Cardiac septum (tissue), 1 donor: Measurements from ENCODE around the gene KTN1. TPM values are rescaled to one million over a fixed set of nuclear protein-coding genes. Genes with fewer than 3 reads are reported as not detected.

Experiments used
- DNase-seq: peaks from one replicate; pipeline ENCODE4 v3.0.0-alpha.2; 2020; ENCODE audit warnings: low spot score
- intact Hi-C: fragments of 100-400 bp; cut with DNase I; formaldehyde crosslinking; loops from one replicate; pipeline ENCODE4 v1.14.0; 2022
- total RNA-seq: library from RNA; stranded (reverse); fragmentation: NEBNext Ultra II Directional; extraction: Animal tissue kit (Norgen Biotek cat#: 25700); gene quantifications from one replicate; pipeline ENCODE4 v1.2.1, GENCODE V29; 2021
- donor health status: DM: no; HTN: no; CAD: no.

Gene KTN1
- total RNA-seq, 1 donor from 2014 or later, result 247 TPM

DNA sequence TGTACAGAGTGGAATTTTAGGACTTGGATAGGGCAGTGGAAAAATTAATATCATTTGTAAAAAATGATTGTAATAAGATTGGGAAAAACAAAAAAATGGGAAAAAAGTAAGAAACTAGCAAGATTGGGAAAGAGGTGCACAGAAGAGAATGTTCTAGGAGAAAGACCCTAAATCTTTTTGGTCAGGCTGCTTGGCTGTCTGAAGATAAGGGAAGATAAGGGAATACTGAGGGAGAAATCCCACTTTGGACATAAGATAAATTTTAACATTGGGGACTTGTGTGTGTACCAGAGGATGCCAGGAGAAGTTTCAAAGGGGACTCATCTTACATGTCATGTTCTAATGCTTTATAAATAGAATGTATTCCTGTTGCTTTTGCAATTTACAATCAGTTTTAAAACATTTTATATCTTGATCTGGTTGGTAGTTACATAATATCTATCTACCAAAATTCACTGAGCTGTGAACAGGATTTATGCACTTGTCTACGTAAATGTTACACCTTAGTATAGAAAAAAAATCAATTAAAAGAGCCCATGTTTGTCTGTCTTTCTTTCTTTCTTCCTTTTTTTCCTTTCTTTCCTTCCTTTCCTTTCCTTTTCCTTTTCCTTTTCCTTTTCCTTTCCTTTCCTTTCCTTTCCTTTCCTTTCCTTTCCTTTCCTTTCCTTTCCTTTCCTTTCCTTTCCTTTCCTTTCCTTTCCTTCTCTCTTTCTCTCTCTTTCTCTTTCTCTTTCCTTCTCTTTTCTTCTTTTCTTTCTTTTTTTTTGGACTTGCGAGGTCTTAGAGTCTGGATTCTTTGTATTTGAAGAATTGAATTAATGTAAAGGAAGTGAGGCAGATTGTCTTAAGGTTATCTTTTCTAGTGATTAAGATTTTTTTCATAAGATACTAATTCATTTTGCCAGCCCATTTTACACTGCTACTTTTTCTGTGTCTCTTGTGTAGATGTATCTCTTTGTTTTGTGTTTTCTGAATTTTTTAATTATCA is 66.1 kb downstream of the KTN1 start:
- intact Hi-C loops, result no loop called here
- DNase-seq, result no peak

GRCh38 chr14:55650992-55651391 is 71.0 kb downstream of the KTN1 start:
- DNase-seq, result no peak
- intact Hi-C loops, result no loop called here

DNA sequence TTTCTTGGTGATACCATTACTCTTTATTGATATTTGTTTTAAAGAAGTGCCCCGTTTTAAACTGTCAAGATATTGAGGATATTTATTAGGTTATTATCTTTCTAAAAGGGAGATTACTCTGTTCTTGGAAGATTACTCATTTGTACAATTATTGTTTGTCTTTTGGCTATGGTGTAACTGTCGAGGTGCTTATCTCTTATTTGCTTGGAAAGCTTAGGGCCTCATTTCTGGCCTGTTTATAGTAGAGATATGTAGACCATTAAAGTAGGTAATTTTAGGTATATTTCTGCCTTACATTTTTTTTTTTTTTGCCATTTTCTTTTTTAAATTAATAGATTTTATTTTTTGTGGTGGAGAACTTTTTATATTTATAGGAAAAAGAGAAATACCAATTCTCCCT is 74.2 kb downstream of the KTN1 start:
- DNase-seq, result no peak
- intact Hi-C loops, result no loop called here

DNA sequence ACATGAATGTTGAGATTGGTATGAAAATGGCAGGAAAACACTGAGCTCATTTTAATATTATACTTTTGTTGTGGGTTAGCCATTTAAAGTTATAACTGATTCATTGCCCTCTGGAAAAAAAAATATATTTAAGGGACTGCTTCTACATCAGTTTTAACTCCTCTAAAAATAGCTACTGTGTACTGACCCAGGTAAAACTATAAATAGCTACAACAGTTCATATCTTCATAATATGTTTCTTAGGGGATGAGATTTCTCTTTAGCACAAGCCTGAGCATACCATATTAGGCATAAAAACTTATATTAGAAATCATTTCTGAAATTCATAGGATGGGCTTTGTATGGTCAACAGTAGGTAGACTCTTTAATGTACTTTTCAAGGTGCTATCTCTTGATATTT is 81.0 kb downstream of the KTN1 start:
- no peak for DNase-seq
- intact Hi-C loops, result loop anchor here (10.0 kb wide), 1 partner anchor 216 kb away; the partner anchor contains the start of gene TBPL2

- no peak for DNase-seq
- intact Hi-C loops, result loop anchor here (10.0 kb wide), 1 partner anchor 218 kb away; the partner anchor contains the start of gene TBPL2
Measured at GRCh38 chr14:55662752-55663151, 82.7 kb downstream of the KTN1 start.

- DNase-seq, result no peak
- intact Hi-C loops, result loop anchor here (10.0 kb wide), 1 partner anchor 220 kb away; the partner anchor contains the start of gene TBPL2
Measured at GRCh38 chr14:55665067-55665675, 85.2 kb downstream of the KTN1 start.

GRCh38 chr14:55667801-55668200 is 87.8 kb downstream of the KTN1 start:
- intact Hi-C loops, result loop anchor here (10.0 kb wide), 1 partner anchor 223 kb away; the partner anchor contains the start of gene TBPL2
- DNase-seq, result no peak

DNA sequence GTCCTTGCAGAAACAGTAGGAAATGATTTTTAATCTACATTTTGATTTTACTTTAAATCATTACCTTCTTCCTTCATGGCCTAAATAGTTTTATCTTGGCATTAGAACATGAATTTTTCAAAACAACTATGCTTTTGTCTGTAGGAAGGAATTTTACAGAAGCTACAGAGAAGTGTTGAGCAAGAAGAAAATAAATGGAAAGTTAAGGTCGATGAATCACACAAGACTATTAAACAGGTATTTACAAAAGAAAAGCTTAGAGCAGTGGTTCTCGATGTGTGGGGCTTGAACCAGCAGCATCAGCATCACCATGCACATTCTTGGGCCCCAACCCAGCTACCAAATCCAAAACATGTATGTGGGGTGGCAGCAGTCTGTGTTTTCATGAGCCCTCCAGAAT is 91.6 kb downstream of the KTN1 start:
- no peak for DNase-seq
- intact Hi-C loops, result no loop called here

GRCh38 chr14:55673048-55673447 is 93.0 kb downstream of the KTN1 start:
- intact Hi-C loops, result no loop called here
- DNase-seq, result no peak

GRCh38 chr14:55681096-55681495 is 101.1 kb downstream of the KTN1 start:
- intact Hi-C loops, result no loop called here
- no peak for DNase-seq

GRCh38 chr14:55684956-55685584 is 105.1 kb downstream of the KTN1 start:
- no peak for DNase-seq
- intact Hi-C loops, result no loop called here

- DNase-seq, result no peak
- intact Hi-C loops, result no loop called here
Measured at GRCh38 chr14:55686713-55687112, 106.7 kb downstream of the KTN1 start.

GRCh38 chr14:55688566-55688965 is 108.6 kb downstream of the KTN1 start:
- intact Hi-C loops, result no loop called here
- no peak for DNase-seq

- no peak for DNase-seq
- intact Hi-C loops, result no loop called here
Measured at GRCh38 chr14:55689981-55690871, 110.2 kb downstream of the KTN1 start.

DNA sequence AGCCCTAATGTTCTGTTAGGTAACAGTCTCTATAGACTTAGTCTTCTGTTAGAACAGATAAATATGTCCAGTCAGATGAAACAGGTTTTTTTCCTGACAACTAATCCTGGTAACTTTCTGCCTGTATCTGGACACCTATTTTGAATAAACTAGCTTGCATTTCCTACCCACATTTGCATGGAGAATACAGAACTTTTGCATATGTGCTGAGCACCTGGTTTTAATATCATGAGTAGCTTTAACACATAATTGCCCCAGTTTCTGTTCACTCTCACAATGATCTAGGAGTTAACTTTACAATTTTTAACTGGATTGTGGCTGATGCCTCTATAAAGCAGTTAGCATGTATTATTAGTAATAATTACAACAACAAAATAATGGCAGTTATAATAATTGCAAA is 111.7 kb downstream of the KTN1 start:
- DNase-seq, result no peak

GRCh38 chr14:55693904-55694303 is 113.9 kb downstream of the KTN1 start:
- intact Hi-C loops, result no loop called here
- DNase-seq, result no peak

More for the DNA sequence above, 111.7 kb downstream of the KTN1 start:
- intact Hi-C loops, result no loop called here

GRCh38 chr14:55697414-55697861 is 117.4 kb downstream of the KTN1 start:
- DNase-seq, result no peak
- intact Hi-C loops, result no loop called here

- intact Hi-C loops, result no loop called here
- DNase-seq, result no peak
Measured at GRCh38 chr14:55698051-55698450, 118.0 kb downstream of the KTN1 start.
